ENCODE measurements around the gene STAB1. TPM values are rescaled to one million over a fixed set of nuclear protein-coding genes. Genes with fewer than 3 reads are reported as not detected.

STAB1 gene
- polyA plus RNA-seq, 1 donor (not counting 4 experiments of a cell fraction or from before 2014, with no cell fraction given), result not detected

DNA sequence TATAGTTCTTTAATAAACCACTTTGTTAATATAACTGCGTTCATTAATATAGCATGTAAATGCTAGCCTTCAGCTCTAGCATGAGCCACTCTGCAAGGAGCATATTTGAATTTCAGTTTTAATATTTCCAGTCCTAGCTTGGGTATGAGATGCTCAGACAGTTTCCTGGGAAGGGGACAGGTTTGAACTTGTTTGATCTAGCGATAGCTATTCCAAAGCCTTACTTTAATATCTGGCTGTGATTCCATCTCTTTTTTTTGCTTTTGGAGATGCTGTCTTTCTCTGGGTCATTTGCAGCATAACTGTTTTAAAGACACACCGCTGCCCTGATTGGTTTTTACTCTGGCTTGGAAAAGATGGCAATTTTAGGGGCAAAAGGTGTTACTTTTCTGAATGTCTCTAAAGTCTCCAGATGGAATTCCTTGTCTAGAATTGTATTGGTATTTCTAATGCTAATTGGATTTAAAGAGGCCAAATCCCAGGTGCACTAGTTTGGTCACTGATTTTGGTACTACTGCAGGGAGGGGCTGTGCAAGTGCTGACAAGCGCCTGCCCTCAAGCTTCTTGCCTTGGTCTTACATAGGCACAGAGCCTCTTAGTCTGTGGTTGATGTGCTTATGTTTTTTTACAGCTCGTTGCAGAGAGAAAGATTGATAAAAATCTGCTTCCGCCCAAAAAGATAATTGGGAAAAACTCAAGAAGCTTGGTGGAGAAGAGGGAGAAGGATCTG is 36.9 kb upstream of the STAB1 start:
- Histone ChIP-seq H3K9ac (ENCODE audit: control insufficient read depth, extremely low read depth, insufficient read depth, low read length) (no peak overlapping the region), H3K4me3 (ENCODE audit: control insufficient read depth in 2 of 3, extremely low read depth in 1 of 3, insufficient read depth in 2 of 3, low read depth in 1 of 3, low read length in 3 of 3) (peak overlapping the region in 2 of 3 experiments; percentile 30 to 48), H3K9me1 (ENCODE audit: control insufficient read depth, extremely low read depth, insufficient read depth, low read length) (no peaks in the 10 kb centered on the region), H3K27ac (ENCODE audit: control insufficient read depth, insufficient read depth, low read length) (peak overlapping the region; percentile 18), H3K27me3 (ENCODE audit: control insufficient read depth, extremely low read depth, insufficient read depth, low read length) (no peaks in the 10 kb centered on the region), H3K4me2 (ENCODE audit: control insufficient read depth, extremely low read depth, insufficient read depth, low read depth, low read length) (peak overlapping the region; percentile 86), H2AFZ (ENCODE audit: control insufficient read depth, low read length) (no peak overlapping the region), H3K4me1 (ENCODE audit: control insufficient read depth, extremely low read depth, insufficient read depth, low read length) (peaks cover 36% of the 10 kb centered on the region), H3K79me2 (ENCODE audit: control insufficient read depth, insufficient read depth, low read length) (peaks cover 55% of the 10 kb centered on the region), H4K20me1 (ENCODE audit: control insufficient read depth, extremely low read depth, insufficient read depth, low read length) (peaks cover 15% of the 10 kb centered on the region), H3K9me3 (ENCODE audit: control insufficient read depth, low read depth, low read length) (no peaks in the 10 kb centered on the region), H3K36me3 (ENCODE audit: control insufficient read depth in 2 of 2, extremely low read depth in 1 of 2, insufficient read depth in 2 of 2, low read length in 2 of 2) (peaks cover 12 to 34% of the 10 kb centered on the region in 2 experiments)
- FAIRE-seq (peak; percentile 81), DNase-seq (ENCODE audit: low read depth, low spot score) (no peak)
- dilution Hi-C loops (cut with MboI; ENCODE audit: extremely low pct_ligation_motif_present, low sequenced_read_pairs), result no loop called here
- TF ChIP-seq, protein P1, sequence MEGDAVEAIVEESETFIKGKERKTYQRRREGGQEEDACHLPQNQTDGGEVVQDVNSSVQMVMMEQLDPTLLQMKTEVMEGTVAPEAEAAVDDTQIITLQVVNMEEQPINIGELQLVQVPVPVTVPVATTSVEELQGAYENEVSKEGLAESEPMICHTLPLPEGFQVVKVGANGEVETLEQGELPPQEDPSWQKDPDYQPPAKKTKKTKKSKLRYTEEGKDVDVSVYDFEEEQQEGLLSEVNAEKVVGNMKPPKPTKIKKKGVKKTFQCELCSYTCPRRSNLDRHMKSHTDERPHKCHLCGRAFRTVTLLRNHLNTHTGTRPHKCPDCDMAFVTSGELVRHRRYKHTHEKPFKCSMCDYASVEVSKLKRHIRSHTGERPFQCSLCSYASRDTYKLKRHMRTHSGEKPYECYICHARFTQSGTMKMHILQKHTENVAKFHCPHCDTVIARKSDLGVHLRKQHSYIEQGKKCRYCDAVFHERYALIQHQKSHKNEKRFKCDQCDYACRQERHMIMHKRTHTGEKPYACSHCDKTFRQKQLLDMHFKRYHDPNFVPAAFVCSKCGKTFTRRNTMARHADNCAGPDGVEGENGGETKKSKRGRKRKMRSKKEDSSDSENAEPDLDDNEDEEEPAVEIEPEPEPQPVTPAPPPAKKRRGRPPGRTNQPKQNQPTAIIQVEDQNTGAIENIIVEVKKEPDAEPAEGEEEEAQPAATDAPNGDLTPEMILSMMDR (optimal IDR thresholded peaks at IDR 0.05 in 1 of 3, IDR thresholded peaks at IDR 0.05 in 1 of 3, conservative IDR thresholded peaks at IDR 0.05 in 1 of 3; ENCODE audit: extremely low read depth in 1 of 3, insufficient read depth in 2 of 3, low read length in 3 of 3), result no peak
- no peak for TF ChIP-seq EZH2 (IDR thresholded peaks at IDR 0.05; ENCODE audit: low read length)

GRCh38 chr3:52458770-52459545 is 36.2 kb upstream of the STAB1 start:
- Histone ChIP-seq H2AFZ (ENCODE audit: control insufficient read depth, low read length) (no peak overlapping the region), H3K9me1 (ENCODE audit: control insufficient read depth, extremely low read depth, insufficient read depth, low read length) (no peaks in the 10 kb centered on the region), H3K4me2 (ENCODE audit: control insufficient read depth, extremely low read depth, insufficient read depth, low read depth, low read length) (peak overlapping the region; percentile 86), H3K9me3 (ENCODE audit: control insufficient read depth, low read depth, low read length) (no peaks in the 10 kb centered on the region), H3K9ac (ENCODE audit: control insufficient read depth, extremely low read depth, insufficient read depth, low read length) (no peak overlapping the region), H3K79me2 (ENCODE audit: control insufficient read depth, insufficient read depth, low read length) (peaks cover 58% of the 10 kb centered on the region), H3K36me3 (ENCODE audit: control insufficient read depth in 2 of 2, extremely low read depth in 1 of 2, insufficient read depth in 2 of 2, low read length in 2 of 2) (peaks cover 12 to 35% of the 10 kb centered on the region in 2 experiments), H4K20me1 (ENCODE audit: control insufficient read depth, extremely low read depth, insufficient read depth, low read length) (peaks cover 15% of the 10 kb centered on the region), H3K27ac (ENCODE audit: control insufficient read depth, insufficient read depth, low read length) (peak overlapping the region; percentile 18), H3K4me3 (ENCODE audit: control insufficient read depth in 2 of 3, extremely low read depth in 1 of 3, insufficient read depth in 2 of 3, low read depth in 1 of 3, low read length in 3 of 3) (no peak overlapping the region), H3K4me1 (ENCODE audit: control insufficient read depth, extremely low read depth, insufficient read depth, low read length) (peaks cover 36% of the 10 kb centered on the region), H3K27me3 (ENCODE audit: control insufficient read depth, extremely low read depth, insufficient read depth, low read length) (no peaks in the 10 kb centered on the region)
- FAIRE-seq (no peak), DNase-seq (ENCODE audit: low read depth, low spot score) (no peak)
- dilution Hi-C loops (cut with MboI; ENCODE audit: extremely low pct_ligation_motif_present, low sequenced_read_pairs), result no loop called here
- TF ChIP-seq, protein P1 (optimal IDR thresholded peaks at IDR 0.05 in 1 of 3, IDR thresholded peaks at IDR 0.05 in 1 of 3, conservative IDR thresholded peaks at IDR 0.05 in 1 of 3; ENCODE audit: extremely low read depth in 1 of 3, insufficient read depth in 2 of 3, low read length in 3 of 3), result no peak
- TF ChIP-seq EZH2 (IDR thresholded peaks at IDR 0.05; ENCODE audit: low read length), result no peak
